HEK293 (cell line): Measurements from ENCODE around the gene METTL1.

Experiments
- GLIS1 ChIP-seq: fragments of 450-650 bp; formaldehyde crosslinking; IDR thresholded peaks from 2 replicates; pipeline ENCODE4 v1.5.1; 2016; ENCODE audit warnings: missing biosample characterization, missing genetic modification characterization
- MEIS1 ChIP-seq: sonication (generic); formaldehyde crosslinking; IDR thresholded peaks from 2 replicates; pipeline ENCODE4 v1.8.1; 2022; ENCODE audit warnings: missing genetic modification reagents, mild to moderate bottlenecking, borderline replicate concordance
- MZF1 ChIP-seq: fragments of 450-650 bp; formaldehyde crosslinking; IDR thresholded peaks from 2 replicates; pipeline ENCODE4 v1.5.1; 2017; ENCODE audit warnings: missing biosample characterization, missing genetic modification characterization, borderline replicate concordance
- OVOL3 ChIP-seq: fragments of 450-650 bp; formaldehyde crosslinking; IDR thresholded peaks from 2 replicates; pipeline ENCODE4 v1.5.1; 2016; ENCODE audit warnings: missing biosample characterization, missing genetic modification characterization
- REST ChIP-seq: fragments of 450-650 bp; formaldehyde crosslinking; IDR thresholded peaks from 2 replicates; pipeline ENCODE4 v1.5.1; 2016; ENCODE audit warnings: missing biosample characterization, missing genetic modification characterization
- WT1 ChIP-seq: fragments of 450-650 bp; formaldehyde crosslinking; IDR thresholded peaks from 2 replicates; pipeline ENCODE4 v1.5.1; 2016; ENCODE audit warnings: missing biosample characterization, missing genetic modification characterization
- ZBTB20 ChIP-seq: fragments of 450-650 bp; formaldehyde crosslinking; IDR thresholded peaks from 2 replicates; pipeline ENCODE4 v1.5.1; 2016; ENCODE audit warnings: missing biosample characterization, missing genetic modification characterization
- ZBTB26 ChIP-seq: fragments of 450-650 bp; formaldehyde crosslinking; optimal IDR thresholded peaks from 2 replicates; pipeline ENCODE3; 2016; ENCODE audit warnings: missing biosample characterization, mild to moderate bottlenecking, missing genetic modification characterization
- ZNF10 ChIP-seq: fragments of 450-650 bp; formaldehyde crosslinking; IDR thresholded peaks from 2 replicates; pipeline ENCODE4 v1.5.1; 2017; ENCODE audit warnings: missing biosample characterization, missing genetic modification characterization
- ZNF138 ChIP-seq: fragments of 450-650 bp; formaldehyde crosslinking; IDR thresholded peaks from 2 replicates; pipeline ENCODE4 v1.5.1; 2016; ENCODE audit warnings: missing biosample characterization, missing genetic modification characterization, borderline replicate concordance
- ZNF140 ChIP-seq: fragments of 450-650 bp; formaldehyde crosslinking; IDR thresholded peaks from 2 replicates; pipeline ENCODE4 v1.5.1; 2016; ENCODE audit warnings: missing biosample characterization, missing genetic modification characterization
- ZNF155 ChIP-seq: fragments of 450-650 bp; formaldehyde crosslinking; IDR thresholded peaks from 2 replicates; pipeline ENCODE4 v1.5.1; 2016; ENCODE audit warnings: missing biosample characterization, missing genetic modification characterization
- ZNF211 ChIP-seq: fragments of 450-650 bp; formaldehyde crosslinking; IDR thresholded peaks from 2 replicates; pipeline ENCODE4 v1.5.1; 2016; ENCODE audit warnings: low read depth, missing biosample characterization, missing genetic modification characterization
- ZNF214 ChIP-seq: fragments of 450-650 bp; formaldehyde crosslinking; IDR thresholded peaks from 2 replicates; pipeline ENCODE4 v1.5.1; 2017; ENCODE audit warnings: missing biosample characterization, mild to moderate bottlenecking, missing genetic modification characterization, borderline replicate concordance
- ZNF23 ChIP-seq: fragments of 450-650 bp; formaldehyde crosslinking; IDR thresholded peaks from 2 replicates; pipeline ENCODE4 v1.5.1; 2016; ENCODE audit warnings: missing biosample characterization, missing genetic modification characterization, borderline replicate concordance
- ZNF239 ChIP-seq: fragments of 450-650 bp; formaldehyde crosslinking; IDR thresholded peaks from 2 replicates; pipeline ENCODE4 v1.5.1; 2016; ENCODE audit warnings: missing biosample characterization, missing genetic modification characterization
- ZNF24 ChIP-seq: fragments of 450-650 bp; formaldehyde crosslinking; IDR thresholded peaks from 2 replicates; pipeline ENCODE4 v1.5.1; 2016; ENCODE audit warnings: missing biosample characterization, missing genetic modification characterization
- ZNF266 ChIP-seq: fragments of 450-650 bp; formaldehyde crosslinking; IDR thresholded peaks from 2 replicates; pipeline ENCODE4 v1.5.1; 2016; ENCODE audit warnings: missing biosample characterization, missing genetic modification characterization, low read depth
- ZNF335 ChIP-seq: fragments of 450-650 bp; formaldehyde crosslinking; conservative IDR thresholded peaks from 2 replicates; pipeline ENCODE4 v1.5.1; 2016; ENCODE audit warnings: missing biosample characterization, missing genetic modification characterization
- ZNF350 ChIP-seq: fragments of 450-650 bp; formaldehyde crosslinking; IDR thresholded peaks from 2 replicates; pipeline ENCODE4 v1.5.0; 2017; ENCODE audit warnings: missing biosample characterization, mild to moderate bottlenecking, missing genetic modification characterization
- ZNF391 ChIP-seq: fragments of 450-650 bp; formaldehyde crosslinking; IDR thresholded peaks from 2 replicates; pipeline ENCODE4 v1.5.1; 2016; ENCODE audit warnings: low read depth, missing biosample characterization, missing genetic modification characterization, borderline replicate concordance
- ZNF433 ChIP-seq: fragments of 450-650 bp; formaldehyde crosslinking; IDR thresholded peaks from 2 replicates; pipeline ENCODE4 v1.5.1; 2016; ENCODE audit warnings: missing biosample characterization, missing genetic modification characterization, low read depth
- ZNF776 ChIP-seq: fragments of 450-650 bp; formaldehyde crosslinking; IDR thresholded peaks from 2 replicates; pipeline ENCODE4 v1.5.0; 2017; ENCODE audit warnings: missing biosample characterization, missing genetic modification characterization, borderline replicate concordance
- ZSCAN16 ChIP-seq: fragments of 450-650 bp; formaldehyde crosslinking; IDR thresholded peaks from 2 replicates; pipeline ENCODE4 v1.5.1; 2016; ENCODE audit warnings: missing biosample characterization, missing genetic modification characterization
- ZSCAN18 ChIP-seq: fragments of 450-650 bp; formaldehyde crosslinking; IDR thresholded peaks from 2 replicates; pipeline ENCODE4 v1.5.1; 2016; ENCODE audit warnings: missing biosample characterization, missing genetic modification characterization
- ZSCAN4 ChIP-seq: fragments of 450-650 bp; formaldehyde crosslinking; IDR thresholded peaks from 2 replicates; pipeline ENCODE4 v1.5.1; 2017; ENCODE audit warnings: missing biosample characterization, missing genetic modification characterization
- ZSCAN5A ChIP-seq: fragments of 450-650 bp; formaldehyde crosslinking; IDR thresholded peaks from 2 replicates; pipeline ENCODE4 v1.5.1; 2016; ENCODE audit warnings: missing biosample characterization, missing genetic modification characterization

The METTL1 gene

GRCh38 chr12:57766464-57767304 is 5.2 kb downstream of the METTL1 start, which contains the start of gene CYP27B1 (continued):
- TF ChIP-seq ZNF211 (tag by site-specific recombination) (no peak), ZNF350 (no peak), REST (tag by site-specific recombination) (no peak), ZBTB20 (tag by site-specific recombination) (peak; percentile 23; the same call in 1 of the 2 replicates), ZNF335 (tag by site-specific recombination) (peak; percentile 58), ZNF266 (tag by site-specific recombination) (no peak), OVOL3 (tag by site-specific recombination) (no peak), ZBTB26 (tag by site-specific recombination) (peak; percentile 11), ZSCAN4 (tag by site-specific recombination) (no peak), ZSCAN5A (tag by site-specific recombination) (no peak), ZNF138 (tag by site-specific recombination) (no peak), ZNF776 (no peak), ZNF23 (tag by site-specific recombination) (no peak), GLIS1 (tag by site-specific recombination) (peak; percentile 71), ZNF239 (tag by site-specific recombination) (no peak), ZNF214 (tag by site-specific recombination) (no peak), ZNF433 (tag by site-specific recombination) (no peak), ZNF24 (tag by site-specific recombination) (no peak), ZNF155 (no peak), MZF1 (tag by site-specific recombination) (peak; percentile 61; the same call in 1 of the 2 replicates), WT1 (tag by site-specific recombination) (peak; percentile 68), ZNF10 (tag by site-specific recombination) (no peak), ZSCAN16 (tag by site-specific recombination) (no peak), ZNF140 (no peak), ZNF391 (tag by site-specific recombination) (no peak), MEIS1 (CRISPR knock-in tag) (no peak), ZSCAN18 (no peak)
